ENCODE results near the gene NR6A1.

The NR6A1 gene

DNA sequence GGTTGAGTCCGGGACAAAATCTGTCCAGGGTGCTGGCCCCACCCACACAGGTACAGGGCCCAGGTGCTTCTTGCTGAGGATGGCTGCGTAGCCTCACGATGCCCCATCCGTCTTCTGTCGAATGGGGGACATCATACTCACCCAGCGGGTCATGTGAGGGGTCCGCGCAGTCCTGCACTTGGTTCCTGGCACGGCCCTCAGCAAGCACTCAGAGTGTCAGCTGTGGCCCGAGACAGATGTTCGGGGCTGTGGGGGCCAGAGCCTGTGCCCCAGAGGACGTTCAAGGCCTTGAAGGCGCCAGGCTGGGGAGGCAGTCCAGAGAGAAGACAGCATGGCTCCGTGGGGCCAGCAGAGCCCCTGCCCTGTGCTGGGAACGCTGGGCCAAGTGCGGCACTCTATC, 291.7 kb downstream of the NR6A1 start:
- DNase-seq, result no peak

- DNase-seq, result no peak
Measured at GRCh38 chr9:124478354-124478753, 292.8 kb downstream of the NR6A1 start.

DNA sequence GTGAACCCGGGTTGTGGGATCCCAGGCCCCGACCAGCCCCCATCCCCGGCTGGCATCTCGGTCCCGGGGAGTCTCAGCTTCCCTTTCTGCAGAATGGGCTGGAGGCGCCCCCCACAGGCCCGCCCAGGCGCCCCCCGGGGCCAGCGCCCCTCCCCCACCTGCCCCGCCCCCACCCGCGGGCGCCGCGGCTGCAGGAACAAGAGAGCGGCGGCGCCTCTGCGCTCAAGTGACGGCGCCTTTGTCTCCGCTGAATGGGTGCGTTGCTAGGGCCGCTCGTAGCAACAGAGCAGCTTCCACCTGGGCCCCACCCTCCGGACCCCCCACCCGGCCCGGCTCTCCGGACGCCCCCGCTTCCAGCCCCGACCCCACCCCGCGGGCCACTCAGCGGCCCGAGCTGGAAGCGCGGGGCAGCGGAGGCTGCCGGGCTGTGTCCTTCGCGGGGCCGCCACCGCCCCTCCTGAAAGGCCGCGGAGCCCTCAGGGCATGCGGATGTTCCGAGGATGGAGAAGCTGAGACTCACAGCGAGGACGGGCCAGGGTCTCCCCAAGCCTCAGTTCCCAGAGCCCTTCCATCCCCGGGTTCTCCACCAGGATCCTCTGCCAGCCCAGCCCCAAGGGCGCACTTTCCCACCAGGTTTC, 293.3 kb downstream of the NR6A1 start:
- no peak for DNase-seq

GRCh38 chr9:124477211-124477647, 293.9 kb downstream of the NR6A1 start:
- DNase-seq, result no peak

GRCh38 chr9:124475868-124476690, 295.0 kb downstream of the NR6A1 start:
- DNase-seq, result no peak

- no peak for DNase-seq
Measured at GRCh38 chr9:124475158-124475867, 295.8 kb downstream of the NR6A1 start.

DNA sequence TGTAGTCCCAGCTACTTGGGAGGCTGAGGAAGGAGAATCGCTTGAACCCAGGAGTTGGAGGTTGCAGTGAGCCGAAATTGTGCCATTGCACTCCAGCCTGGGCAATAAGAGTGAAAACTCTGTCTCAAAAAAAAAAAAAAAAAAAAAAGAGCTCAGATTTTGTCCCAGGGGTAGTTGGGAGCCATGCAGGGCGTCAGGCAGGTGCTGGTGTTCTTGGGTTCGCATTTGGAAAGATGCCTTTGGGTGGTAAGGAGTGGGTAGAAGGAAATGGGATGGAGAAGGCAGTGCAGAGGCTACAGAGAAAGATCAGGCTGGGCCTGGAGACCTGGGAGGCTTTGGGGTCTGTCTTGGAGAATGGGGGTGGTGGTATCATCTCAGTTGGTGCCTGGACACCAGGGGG, 297.0 kb downstream of the NR6A1 start:
- no peak for DNase-seq

GRCh38 chr9:124473310-124473709, 297.8 kb downstream of the NR6A1 start:
- DNase-seq, result no peak

DNA sequence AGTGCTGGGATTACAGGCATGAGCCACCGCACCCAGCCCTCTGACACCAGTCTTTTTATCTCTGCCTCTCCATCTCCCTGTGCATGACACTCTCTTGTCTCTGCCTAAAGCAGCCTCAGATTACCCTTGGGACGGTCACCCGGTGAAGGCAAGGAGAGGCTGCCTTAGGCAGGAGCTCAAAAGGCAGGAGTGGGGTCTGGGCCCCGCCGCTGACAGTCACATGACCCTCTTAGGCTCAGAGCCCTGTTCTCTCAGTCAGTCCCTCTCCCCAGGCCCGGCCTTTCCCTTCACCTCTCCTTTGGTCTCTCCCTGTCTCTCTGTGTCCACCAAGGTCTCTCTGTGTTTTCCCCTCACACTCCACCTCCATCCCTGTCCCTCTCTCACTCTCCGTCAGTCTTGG, 298.3 kb downstream of the NR6A1 start:
- DNase-seq, result no peak

DNA sequence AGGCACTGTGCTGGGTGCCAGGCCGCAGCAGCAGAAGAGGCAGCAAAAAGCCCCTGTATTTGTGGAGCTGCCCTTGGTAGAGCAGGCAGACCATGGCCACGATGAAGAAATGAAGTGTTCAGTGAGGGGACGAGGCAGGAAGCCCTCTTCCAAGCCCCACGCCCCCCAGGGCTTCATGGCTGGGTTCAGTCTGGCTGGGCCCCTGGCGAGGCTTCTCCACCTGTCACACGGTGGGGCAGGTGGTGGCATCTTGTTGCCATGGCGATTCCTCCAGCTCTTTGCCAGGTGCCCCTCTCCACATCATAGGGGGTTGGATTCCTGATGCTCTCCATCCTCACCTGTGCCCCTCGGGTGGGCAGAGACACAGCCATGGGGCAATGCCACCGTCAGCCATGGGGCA, 299.4 kb downstream of the NR6A1 start:
- DNase-seq, result no peak

DNA sequence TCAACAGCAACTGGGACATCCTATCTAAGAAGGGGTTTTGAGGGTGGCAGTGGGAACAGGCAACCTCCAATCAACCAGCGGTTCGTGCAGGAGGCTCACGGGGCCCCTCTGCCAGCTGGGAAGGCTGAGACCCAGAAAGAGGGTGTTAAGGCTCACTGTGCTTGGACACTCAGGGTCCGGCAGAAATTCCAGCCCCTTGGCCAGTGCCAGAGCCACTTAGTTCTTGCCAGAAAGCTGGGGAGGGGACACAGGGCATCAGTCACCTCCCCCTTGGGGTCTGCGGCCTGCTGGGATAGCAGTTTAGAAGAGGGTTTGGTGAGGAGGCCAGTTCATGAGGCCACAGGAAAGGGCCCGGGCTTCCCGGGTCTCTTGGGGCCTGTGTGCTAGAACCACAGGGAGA, 300.4 kb downstream of the NR6A1 start:
- DNase-seq, result no peak

DNA sequence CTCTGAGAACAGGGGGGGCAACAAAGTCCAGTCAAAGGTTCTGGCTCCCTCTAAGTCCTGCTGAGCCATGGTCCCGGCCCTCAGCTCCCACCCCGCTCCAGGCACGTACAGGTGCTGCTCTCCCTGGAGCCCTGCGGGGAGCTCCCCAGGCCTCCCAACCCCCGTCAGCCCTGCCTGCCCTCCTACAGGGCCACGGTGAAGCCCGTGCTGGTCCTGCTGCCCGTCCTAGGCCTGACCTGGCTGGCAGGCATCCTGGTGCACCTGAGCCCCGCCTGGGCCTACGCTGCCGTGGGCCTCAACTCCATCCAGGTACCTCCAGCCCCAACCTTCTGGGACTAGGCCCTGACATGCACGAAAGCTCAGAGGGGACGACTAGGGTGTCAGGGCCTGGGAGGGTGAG, 300.8 kb downstream of the NR6A1 start:
- DNase-seq, result no peak

DNA sequence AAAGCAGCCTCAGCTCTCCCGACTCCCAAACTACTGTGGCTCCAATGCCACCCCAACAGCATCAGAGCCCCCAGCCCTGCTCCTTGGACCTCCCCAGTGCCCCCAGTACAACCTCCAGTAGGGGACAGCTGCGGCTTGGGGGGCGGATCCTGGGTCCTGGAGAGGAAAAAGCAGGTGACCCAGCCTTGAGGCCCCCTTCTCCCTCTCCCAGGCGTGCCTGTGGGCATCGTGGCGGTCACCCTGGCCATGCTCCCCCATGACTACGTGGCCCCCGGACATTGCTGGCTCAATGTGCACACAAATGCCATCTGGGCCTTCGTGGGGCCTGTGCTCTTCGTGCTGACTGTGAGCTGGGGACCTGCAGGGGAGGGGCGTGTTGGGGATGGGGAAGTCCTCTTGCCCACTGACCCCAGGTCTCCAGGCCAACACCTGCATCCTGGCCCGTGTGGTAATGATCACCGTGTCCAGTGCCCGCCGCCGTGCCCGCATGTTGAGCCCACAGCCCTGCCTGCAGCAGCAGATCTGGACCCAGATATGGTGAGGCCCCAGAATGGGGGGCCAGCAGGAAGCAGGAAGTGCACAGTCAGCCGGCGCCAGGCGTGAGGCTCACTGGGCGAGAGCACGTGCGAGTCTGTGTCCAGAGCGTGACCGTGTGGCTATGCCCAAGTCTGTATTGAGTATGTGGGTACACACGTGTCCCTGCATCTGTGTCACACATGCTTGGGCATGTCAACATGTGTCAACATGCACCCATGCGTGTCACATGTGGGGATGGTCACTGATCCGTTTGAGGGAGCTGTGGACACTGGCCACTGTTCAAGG, 301.9 kb downstream of the NR6A1 start:
- no peak for DNase-seq

GRCh38 chr9:124468061-124468740, 302.9 kb downstream of the NR6A1 start:
- no peak for DNase-seq

- DNase-seq, result no peak
Measured at GRCh38 chr9:124467410-124468060, 303.6 kb downstream of the NR6A1 start.
